NCI-H748 (cell line): Measurements from ENCODE around the gene PDLIM5.

Source experiments
- DNase-seq: peaks from one replicate; lab custom pipeline; 2025; ENCODE audit not compliant: unreplicated experiment; lab: John Stamatoyannopoulos, UW

The PDLIM5 gene

GRCh38 chr4:94680176-94680862 lies 228.6 kb downstream of the PDLIM5 start:
- no peak for DNase-seq

- DNase-seq: no peak
Observed at GRCh38 chr4:94686086-94686485, 234.3 kb downstream of the PDLIM5 start.

- DNase-seq: no peak
Observed at GRCh38 chr4:94689155-94689860, 237.6 kb downstream of the PDLIM5 start.

- DNase-seq: no peak
Observed at GRCh38 chr4:94690851-94691254, 239.1 kb downstream of the PDLIM5 start.

- DNase-seq: no peak
Observed at GRCh38 chr4:94691552-94691951, 239.8 kb downstream of the PDLIM5 start.

GRCh38 chr4:94695384-94695783 lies 243.6 kb downstream of the PDLIM5 start:
- no peak for DNase-seq

- no peak for DNase-seq
Observed at GRCh38 chr4:94698187-94698586, 246.4 kb downstream of the PDLIM5 start.

GRCh38 chr4:94700298-94700697 lies 248.6 kb downstream of the PDLIM5 start:
- DNase-seq: no peak

GRCh38 chr4:94701631-94702300 lies 250.0 kb downstream of the PDLIM5 start:
- DNase-seq: no peak

- DNase-seq: no peak
Observed at GRCh38 chr4:94711635-94712034, 259.9 kb downstream of the PDLIM5 start.

GRCh38 chr4:94714365-94715160 lies 262.8 kb downstream of the PDLIM5 start:
- no peak for DNase-seq

- DNase-seq: no peak
Observed at GRCh38 chr4:94715726-94716125, 264.0 kb downstream of the PDLIM5 start.
